ENCODE measurements around the gene PERP.

PERP gene

GRCh38 chr6:138142806-138143205 is 35.6 kb upstream of the PERP start:
- TF ChIP-seq POLR2AphosphoS5 (IDR thresholded peaks at IDR 0.05; ENCODE audit: low read depth, low read length) (no peak), SIN3A (IDR thresholded peaks at IDR 0.05; ENCODE audit: borderline replicate concordance, insufficient read depth, low read length) (no peak), FOXP2 (optimal IDR thresholded peaks at IDR 0.05; ENCODE audit: borderline replicate concordance, extremely low read depth, extremely low read length, insufficient read depth) (no peak), TAF1 (IDR thresholded peaks at IDR 0.05; ENCODE audit: borderline replicate concordance, insufficient read depth, low read length) (no peak)
- TF ChIP-seq, protein P1, sequence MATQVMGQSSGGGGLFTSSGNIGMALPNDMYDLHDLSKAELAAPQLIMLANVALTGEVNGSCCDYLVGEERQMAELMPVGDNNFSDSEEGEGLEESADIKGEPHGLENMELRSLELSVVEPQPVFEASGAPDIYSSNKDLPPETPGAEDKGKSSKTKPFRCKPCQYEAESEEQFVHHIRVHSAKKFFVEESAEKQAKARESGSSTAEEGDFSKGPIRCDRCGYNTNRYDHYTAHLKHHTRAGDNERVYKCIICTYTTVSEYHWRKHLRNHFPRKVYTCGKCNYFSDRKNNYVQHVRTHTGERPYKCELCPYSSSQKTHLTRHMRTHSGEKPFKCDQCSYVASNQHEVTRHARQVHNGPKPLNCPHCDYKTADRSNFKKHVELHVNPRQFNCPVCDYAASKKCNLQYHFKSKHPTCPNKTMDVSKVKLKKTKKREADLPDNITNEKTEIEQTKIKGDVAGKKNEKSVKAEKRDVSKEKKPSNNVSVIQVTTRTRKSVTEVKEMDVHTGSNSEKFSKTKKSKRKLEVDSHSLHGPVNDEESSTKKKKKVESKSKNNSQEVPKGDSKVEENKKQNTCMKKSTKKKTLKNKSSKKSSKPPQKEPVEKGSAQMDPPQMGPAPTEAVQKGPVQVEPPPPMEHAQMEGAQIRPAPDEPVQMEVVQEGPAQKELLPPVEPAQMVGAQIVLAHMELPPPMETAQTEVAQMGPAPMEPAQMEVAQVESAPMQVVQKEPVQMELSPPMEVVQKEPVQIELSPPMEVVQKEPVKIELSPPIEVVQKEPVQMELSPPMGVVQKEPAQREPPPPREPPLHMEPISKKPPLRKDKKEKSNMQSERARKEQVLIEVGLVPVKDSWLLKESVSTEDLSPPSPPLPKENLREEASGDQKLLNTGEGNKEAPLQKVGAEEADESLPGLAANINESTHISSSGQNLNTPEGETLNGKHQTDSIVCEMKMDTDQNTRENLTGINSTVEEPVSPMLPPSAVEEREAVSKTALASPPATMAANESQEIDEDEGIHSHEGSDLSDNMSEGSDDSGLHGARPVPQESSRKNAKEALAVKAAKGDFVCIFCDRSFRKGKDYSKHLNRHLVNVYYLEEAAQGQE (IDR thresholded peaks at IDR 0.05; ENCODE audit: insufficient read depth in 1 of 2, low read depth in 2 of 2, low read length in 2 of 2) = no peak

DNA sequence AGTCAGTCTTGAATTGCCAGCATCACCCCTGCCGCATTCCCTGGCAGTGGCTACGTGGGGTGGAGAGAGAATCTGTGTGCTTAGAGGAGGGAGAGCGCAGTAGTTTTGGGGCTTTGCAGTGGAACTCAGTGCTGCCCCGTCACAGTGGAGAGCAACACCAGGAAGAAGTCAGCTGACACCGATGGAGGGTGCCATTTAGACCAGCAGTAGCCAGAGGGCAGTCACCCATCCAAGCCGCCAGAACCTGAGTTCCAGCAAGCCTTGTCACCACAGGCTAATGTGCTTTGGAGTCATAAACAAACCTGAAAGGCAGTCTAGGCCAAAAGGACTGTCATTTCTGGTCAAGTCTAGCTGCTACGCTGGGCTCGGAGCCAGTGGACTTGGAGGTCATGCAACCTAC is 22.0 kb upstream of the PERP start:
- TF ChIP-seq, protein P1 (IDR thresholded peaks at IDR 0.05; ENCODE audit: insufficient read depth in 1 of 2, low read depth in 2 of 2, low read length in 2 of 2) = no peak
- TF ChIP-seq SIN3A (IDR thresholded peaks at IDR 0.05; ENCODE audit: borderline replicate concordance, insufficient read depth, low read length) (no peak), FOXP2 (optimal IDR thresholded peaks at IDR 0.05; ENCODE audit: borderline replicate concordance, extremely low read depth, extremely low read length, insufficient read depth) (no peak), POLR2AphosphoS5 (IDR thresholded peaks at IDR 0.05; ENCODE audit: low read depth, low read length) (no peak), TAF1 (IDR thresholded peaks at IDR 0.05; ENCODE audit: borderline replicate concordance, insufficient read depth, low read length) (no peak)

DNA sequence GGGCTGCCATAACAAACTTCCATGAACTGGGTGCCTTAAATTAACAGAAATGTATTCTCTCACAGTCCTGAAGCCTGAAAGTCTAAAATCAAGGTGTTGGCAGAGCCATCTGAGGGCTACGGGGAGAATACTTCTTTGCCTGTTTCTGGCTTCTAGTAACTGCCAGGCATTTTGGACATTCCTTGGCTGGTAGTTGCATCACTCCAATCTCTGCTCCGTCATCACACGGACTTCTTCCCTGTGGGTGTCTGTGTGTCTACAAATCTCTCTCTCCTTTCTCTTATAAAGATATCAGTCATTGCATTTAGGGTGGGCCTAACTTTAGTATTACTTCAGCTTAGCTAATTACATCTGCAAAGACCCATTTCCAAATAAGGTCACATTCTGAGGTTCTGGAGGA is 20.9 kb upstream of the PERP start:
- TF ChIP-seq SIN3A (IDR thresholded peaks at IDR 0.05; ENCODE audit: borderline replicate concordance, insufficient read depth, low read length) (no peak), FOXP2 (optimal IDR thresholded peaks at IDR 0.05; ENCODE audit: borderline replicate concordance, extremely low read depth, extremely low read length, insufficient read depth) (no peak), TAF1 (IDR thresholded peaks at IDR 0.05; ENCODE audit: borderline replicate concordance, insufficient read depth, low read length) (no peak), POLR2AphosphoS5 (IDR thresholded peaks at IDR 0.05; ENCODE audit: low read depth, low read length) (no peak)
- TF ChIP-seq, protein P1 (IDR thresholded peaks at IDR 0.05; ENCODE audit: insufficient read depth in 1 of 2, low read depth in 2 of 2, low read length in 2 of 2) = no peak

GRCh38 chr6:138124096-138124495 is 16.9 kb upstream of the PERP start:
- TF ChIP-seq TAF1 (IDR thresholded peaks at IDR 0.05; ENCODE audit: borderline replicate concordance, insufficient read depth, low read length) (no peak), SIN3A (IDR thresholded peaks at IDR 0.05; ENCODE audit: borderline replicate concordance, insufficient read depth, low read length) (no peak), FOXP2 (optimal IDR thresholded peaks at IDR 0.05; ENCODE audit: borderline replicate concordance, extremely low read depth, extremely low read length, insufficient read depth) (no peak), POLR2AphosphoS5 (IDR thresholded peaks at IDR 0.05; ENCODE audit: low read depth, low read length) (no peak)
- TF ChIP-seq, protein P1 (IDR thresholded peaks at IDR 0.05; ENCODE audit: insufficient read depth in 1 of 2, low read depth in 2 of 2, low read length in 2 of 2) = no peak

DNA sequence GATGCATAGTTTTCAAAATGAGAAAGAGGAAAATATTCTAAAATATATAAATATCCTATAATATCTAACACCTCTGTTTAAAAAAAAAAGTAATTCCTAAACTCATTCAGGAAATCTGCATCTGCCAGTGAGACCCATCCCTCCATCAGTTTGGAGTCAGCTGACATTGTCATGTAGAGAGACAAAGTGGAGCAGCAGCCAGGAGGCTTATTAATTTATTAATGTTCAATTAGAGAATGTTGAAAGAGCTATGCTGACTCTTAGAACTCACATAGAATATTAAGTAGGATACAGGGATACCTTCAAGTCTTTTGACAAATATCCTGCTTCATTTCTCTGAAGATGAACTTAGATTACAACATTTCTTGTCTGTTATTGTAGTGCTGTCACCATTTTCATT is 12.8 kb upstream of the PERP start:
- TF ChIP-seq TAF1 (IDR thresholded peaks at IDR 0.05; ENCODE audit: borderline replicate concordance, insufficient read depth, low read length) = no peak
- no peak for TF ChIP-seq FOXP2 (optimal IDR thresholded peaks at IDR 0.05; ENCODE audit: borderline replicate concordance, extremely low read depth, extremely low read length, insufficient read depth)
- TF ChIP-seq, protein P1 (IDR thresholded peaks at IDR 0.05; ENCODE audit: insufficient read depth in 1 of 2, low read depth in 2 of 2, low read length in 2 of 2) = no peak
- TF ChIP-seq POLR2AphosphoS5 (IDR thresholded peaks at IDR 0.05; ENCODE audit: low read depth, low read length) = no peak
- no peak for TF ChIP-seq SIN3A (IDR thresholded peaks at IDR 0.05; ENCODE audit: borderline replicate concordance, insufficient read depth, low read length)
